ENCODE data around the gene ADGRL4. TPM values are rescaled to one million over a fixed set of nuclear protein-coding genes. Genes with fewer than 3 reads are reported as not detected.

Gene ADGRL4
- total and polyA plus RNA-seq, 7 donors = 8.7 to 19.1 (median 14.3) TPM

DNA sequence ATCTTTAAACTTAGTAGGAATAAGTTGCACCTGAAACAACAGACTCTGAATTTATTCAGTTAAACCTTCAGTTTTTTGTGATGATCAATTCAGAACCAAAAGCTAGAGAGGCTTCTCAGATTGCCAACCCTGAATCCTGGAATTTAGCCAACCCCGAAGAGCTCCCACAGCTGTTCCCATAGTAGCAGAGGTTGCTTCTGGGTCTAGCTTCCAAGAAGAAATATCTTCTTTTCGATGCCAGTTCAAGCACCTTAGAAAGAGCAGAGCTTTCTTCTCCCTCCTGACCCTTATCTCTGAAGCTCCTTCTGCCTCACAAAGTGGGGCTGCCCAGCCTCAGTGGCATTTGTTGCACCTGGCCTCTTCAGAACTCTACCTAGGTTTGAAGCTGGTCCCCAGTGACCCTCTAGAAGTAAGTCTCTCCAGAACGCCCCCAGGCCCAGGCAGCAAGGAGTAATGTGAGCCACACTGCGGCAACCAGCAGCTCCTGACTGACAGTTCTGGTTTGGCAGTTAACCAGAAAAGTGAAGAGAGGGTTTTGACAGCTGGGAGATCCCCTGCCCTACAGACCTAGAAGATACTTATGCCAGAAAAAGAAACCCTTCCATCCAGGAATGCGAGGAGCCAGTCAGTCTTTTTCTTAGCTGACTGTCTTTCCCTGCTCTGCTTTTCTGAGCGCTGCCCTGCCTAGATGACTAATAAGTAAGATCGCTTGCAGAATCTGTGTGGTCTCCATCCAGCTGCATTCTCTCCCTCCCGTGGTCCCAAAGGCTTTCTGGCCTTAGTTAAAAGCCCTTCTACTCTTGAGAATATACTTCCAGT lies 165.9 kb downstream of the ADGRL4 start:
- intact Hi-C loops (cut with DNase I) = loop anchor here in 1 of 2 donors (2.0 kb wide), 1 partner anchor 356 kb away; no protein-coding TSS in a partner anchor
- ATAC-seq = no peak
- DNase-seq = no peak
- no peaks in the 10 kb centered on the region for H3K9me3 ChIP-seq
- no peaks in the 10 kb centered on the region for H3K4me1 ChIP-seq
- 17 to 21% (median 19%) methylated on average over 8 of the region's 8 CpGs for WGBS, 3 donors
- TF ChIP-seq, protein P1, sequence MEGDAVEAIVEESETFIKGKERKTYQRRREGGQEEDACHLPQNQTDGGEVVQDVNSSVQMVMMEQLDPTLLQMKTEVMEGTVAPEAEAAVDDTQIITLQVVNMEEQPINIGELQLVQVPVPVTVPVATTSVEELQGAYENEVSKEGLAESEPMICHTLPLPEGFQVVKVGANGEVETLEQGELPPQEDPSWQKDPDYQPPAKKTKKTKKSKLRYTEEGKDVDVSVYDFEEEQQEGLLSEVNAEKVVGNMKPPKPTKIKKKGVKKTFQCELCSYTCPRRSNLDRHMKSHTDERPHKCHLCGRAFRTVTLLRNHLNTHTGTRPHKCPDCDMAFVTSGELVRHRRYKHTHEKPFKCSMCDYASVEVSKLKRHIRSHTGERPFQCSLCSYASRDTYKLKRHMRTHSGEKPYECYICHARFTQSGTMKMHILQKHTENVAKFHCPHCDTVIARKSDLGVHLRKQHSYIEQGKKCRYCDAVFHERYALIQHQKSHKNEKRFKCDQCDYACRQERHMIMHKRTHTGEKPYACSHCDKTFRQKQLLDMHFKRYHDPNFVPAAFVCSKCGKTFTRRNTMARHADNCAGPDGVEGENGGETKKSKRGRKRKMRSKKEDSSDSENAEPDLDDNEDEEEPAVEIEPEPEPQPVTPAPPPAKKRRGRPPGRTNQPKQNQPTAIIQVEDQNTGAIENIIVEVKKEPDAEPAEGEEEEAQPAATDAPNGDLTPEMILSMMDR (IDR thresholded peaks at IDR 0.05) = no peak
- H3K27me3 ChIP-seq (ENCODE audit: insufficient read depth in 3 of 3, low read length in 2 of 3) = no peaks in the 10 kb centered on the region
- no peak overlapping the region for H3K27ac ChIP-seq
- no peak overlapping the region for H3K4me3 ChIP-seq
- H3K36me3 ChIP-seq (ENCODE audit: insufficient read depth in 1 of 2, low read depth in 1 of 2) = no peaks in the 10 kb centered on the region
